HG03469 (cell line): Measurements from ENCODE around the gene HSFX1.

Experiments used
- ATAC-seq: cut with Tn5 transposase; IDR thresholded peaks from one replicate; pipeline ENCODE4 v1.9.1; 2021; ENCODE audit warnings: mild to moderate bottlenecking, moderate library complexity, moderate number of reproducible peaks; ENCODE audit not compliant: unreplicated experiment

Gene HSFX1

DNA sequence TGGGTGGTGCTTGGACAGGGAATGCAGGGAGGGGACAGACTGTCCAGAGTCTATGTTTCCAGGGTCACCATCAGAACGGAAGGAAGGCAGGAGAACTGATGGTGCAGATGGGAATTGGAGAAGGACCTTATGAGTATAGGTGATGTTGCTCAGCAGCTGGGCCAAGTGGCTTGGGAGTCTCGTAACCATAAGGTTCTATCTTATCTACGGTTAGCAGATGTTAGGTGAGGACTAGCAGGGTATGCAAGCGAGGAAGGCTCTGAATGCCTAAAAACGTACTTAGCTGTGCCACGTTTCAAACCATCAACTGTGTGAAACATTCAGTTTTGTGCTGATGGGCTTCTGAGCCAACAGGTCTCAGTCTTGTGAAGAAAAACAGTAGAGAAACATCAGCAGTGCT, 30.2 kb downstream of the HSFX1 start:
- ATAC-seq: no peak

DNA sequence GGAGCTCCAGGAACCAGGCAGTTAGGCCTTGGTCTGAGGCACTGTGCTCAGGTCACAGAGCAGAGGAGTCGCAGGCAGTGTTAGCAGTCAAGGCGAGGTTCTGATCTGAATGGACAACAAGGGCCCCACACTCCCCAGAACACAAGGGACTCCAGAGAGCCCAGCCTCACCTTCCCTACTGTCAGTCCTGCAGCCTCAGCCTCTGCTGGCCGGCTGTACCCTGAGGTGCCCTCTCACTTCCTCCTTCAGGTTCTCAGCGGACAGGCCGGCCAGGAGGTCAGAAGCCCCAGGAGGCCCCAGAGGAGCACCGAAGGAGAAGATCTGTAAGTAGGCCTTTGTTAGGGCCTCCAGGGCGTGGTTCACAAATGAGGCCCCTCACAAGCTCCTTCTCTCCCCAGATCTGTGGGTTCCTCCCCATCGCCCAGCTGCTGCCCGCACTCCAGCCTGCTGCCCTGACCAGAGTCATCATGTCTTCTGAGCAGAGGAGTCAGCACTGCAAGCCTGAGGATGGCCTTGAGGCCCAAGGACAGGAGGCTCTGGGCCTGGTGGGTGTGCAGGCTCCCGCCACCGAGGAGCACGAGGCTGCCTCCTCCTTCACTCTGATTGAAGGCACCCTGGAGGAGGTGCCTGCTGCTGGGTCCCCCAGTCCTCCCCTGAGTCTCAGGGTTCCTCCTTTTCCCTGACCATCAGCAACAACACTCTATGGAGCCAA, 34.0 kb downstream of the HSFX1 start:
- no peak for ATAC-seq

DNA sequence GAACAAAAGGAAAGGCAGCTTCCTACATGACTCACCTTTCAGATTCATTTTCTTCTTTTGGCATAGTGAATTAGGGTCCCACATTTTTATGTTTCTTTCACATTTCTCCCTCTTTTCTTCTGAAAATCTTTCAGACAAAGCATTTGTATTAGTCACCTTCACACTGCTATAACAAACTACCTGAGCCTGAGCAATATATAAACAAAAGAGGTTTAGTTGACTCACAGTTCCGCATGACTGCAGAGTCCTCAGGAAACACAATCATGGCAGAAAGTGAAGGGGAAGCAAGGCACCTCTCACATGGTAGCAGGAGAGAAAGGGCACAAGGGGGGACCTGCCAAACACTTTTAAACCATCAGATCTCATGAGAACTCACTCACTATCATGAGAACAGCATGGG, 44.8 kb downstream of the HSFX1 start:
- no peak for ATAC-seq

DNA sequence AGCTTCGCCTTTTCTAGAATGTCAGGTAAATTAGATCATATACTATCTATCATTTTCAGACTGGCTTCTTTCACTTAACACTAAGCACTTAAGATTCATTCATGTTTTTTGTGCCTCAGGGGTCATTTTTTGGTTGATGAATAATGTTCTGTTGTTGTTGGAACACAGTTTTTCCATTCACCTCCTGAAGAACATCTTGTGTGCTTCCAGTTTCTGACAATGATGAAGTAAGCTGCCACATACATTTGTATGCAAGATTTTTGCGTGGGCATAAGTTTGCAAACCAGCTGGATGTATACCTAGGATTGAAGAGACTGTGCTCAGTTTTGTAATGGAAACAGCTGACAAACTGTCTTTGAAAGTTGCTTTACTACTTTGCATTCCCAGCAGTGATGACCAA, 45.5 kb downstream of the HSFX1 start:
- no peak for ATAC-seq

DNA sequence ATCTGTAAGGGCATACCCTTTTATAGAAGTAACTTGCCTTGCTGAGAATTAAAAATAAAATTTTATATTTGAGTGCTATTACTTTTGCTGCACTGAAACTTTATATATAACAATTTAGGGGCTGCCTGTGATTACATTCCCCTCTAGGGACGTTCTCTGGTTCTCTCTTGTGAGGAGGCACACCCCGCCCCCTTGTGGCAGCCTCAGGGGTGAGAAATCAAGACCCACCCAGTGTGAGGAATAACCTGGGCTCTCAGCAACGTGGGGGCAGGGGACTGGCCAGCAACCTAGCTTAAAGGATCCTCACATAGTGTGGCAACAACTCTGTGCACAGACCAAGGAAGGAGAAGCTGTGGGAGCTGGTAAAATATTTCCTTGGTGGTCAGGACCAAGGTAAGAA, 51.6 kb downstream of the HSFX1 start:
- ATAC-seq: no peak
